GM15510 (cell line): Measurements from ENCODE around the gene JAGN1.

Experiments
- POLR2A ChIP-seq: IDR thresholded peaks from 3 replicates; pipeline ENCODE4 v1.6.1; 2011; ENCODE audit warnings: borderline replicate concordance; ENCODE audit not compliant: insufficient read length; ENCODE audit errors: extremely low read depth

JAGN1 gene

DNA sequence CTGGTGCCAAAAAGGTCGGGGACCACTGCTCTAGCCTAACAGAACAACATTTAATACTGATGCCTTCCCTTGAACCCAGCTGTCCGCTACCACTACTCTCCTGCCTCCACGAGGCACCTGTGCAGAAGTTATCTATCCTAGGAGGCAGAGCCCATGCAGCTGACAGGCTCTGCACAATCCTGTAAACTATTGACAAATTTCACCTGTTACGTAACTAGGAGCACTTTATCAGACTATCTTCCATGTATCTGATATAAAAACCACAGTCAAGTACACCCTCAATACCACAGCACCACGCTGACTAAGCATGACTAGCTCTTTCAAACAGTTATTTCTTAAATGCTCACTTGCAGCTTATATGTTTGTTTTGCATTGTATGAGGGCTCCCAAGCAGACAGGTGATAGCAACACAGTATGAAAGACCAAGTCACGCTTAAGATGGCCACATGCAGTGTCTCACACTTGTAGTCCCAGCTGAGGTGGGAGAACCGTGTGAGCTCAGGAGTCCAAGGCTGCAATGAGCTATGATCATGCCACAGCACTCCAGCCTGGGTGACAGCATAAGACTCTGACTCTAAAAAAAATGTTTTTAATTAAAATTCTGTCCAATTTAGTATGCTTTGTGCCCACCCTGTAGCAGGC lies 22.0 kb downstream of the JAGN1 start:
- TF ChIP-seq POLR2A, result no peak

DNA sequence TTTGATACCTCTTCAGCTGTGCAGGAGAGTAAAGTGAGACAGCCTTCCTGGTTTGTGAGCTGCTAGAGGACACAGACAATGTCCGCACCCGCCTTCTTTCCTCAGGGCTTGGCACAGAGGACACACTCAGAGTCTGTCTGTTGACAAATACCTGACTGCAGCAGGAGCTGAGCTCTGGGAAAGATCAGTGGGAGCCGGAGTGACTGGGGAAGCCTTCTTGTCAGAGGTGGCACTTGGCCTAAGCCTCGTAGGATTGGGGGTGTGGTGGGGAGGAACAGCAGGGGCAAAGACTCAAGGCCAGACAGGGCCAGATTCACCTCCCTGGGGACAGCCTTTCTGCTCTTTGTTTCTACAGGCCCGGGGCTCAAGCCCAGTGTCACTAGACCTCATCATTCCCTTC lies 23.2 kb downstream of the JAGN1 start:
- no peak for TF ChIP-seq POLR2A

- no peak for TF ChIP-seq POLR2A
Measured at GRCh38 chr3:9914011-9914410, 23.6 kb downstream of the JAGN1 start.

DNA sequence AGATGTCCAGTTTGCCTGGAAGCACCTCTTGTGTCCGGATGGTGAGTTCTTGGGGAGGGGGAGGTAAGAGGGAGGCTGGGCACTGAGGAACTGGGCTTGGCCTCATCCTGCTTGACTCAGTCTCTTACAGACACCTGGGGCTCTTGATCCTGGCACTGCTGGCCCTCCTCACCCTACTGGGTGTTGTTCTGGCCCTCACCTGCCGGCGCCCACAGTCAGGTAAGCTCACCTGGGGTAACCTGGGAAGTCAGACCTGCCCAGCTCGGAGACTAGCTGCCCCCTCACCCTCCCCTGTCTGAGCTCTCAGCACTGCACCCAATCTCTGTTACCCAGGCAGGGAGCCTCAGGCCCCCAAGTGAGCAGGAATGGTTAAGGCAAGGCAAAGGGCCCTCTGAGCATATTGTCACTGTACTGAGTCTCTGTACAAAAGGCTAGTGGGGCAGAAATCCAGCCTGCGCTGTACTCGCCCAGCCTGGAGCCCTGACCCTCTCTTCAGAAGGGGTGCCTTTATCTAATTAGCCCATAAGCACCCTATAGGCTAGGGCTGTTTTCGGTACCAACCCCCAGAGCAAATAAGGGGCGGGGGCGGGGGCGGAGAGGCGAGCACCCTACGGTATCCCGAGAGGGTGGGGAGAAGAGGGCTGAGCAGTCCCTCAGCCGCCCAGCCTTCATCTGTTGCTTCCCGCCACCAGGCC lies 24.3 kb downstream of the JAGN1 start:
- no peak for TF ChIP-seq POLR2A

DNA sequence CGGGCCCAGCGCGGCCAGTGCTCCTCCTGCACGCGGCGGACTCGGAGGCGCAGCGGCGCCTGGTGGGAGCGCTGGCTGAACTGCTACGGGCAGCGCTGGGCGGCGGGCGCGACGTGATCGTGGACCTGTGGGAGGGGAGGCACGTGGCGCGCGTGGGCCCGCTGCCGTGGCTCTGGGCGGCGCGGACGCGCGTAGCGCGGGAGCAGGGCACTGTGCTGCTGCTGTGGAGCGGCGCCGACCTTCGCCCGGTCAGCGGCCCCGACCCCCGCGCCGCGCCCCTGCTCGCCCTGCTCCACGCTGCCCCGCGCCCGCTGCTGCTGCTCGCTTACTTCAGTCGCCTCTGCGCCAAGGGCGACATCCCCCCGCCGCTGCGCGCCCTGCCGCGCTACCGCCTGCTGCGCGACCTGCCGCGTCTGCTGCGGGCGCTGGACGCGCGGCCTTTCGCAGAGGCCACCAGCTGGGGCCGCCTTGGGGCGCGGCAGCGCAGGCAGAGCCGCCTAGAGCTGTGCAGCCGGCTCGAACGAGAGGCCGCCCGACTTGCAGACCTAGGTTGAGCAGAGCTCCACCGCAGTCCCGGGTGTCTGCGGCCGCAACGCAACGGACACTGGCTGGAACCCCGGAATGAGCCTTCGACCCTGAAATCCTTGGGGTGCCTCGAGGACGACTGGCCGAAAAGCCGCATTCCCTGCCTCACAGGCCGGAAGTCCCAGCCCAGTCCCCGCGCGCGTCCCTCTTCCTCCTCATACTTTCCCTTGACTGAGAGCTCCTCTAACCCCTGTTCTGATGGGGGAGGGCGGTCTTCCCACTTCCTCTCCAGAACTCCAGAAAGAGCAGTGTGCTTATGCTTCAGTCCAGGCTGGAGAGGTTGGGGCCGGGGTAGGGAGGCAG lies 25.1 kb downstream of the JAGN1 start:
- TF ChIP-seq POLR2A, result no peak

- TF ChIP-seq POLR2A, result no peak
Measured at GRCh38 chr3:9916346-9916733, 25.9 kb downstream of the JAGN1 start.

DNA sequence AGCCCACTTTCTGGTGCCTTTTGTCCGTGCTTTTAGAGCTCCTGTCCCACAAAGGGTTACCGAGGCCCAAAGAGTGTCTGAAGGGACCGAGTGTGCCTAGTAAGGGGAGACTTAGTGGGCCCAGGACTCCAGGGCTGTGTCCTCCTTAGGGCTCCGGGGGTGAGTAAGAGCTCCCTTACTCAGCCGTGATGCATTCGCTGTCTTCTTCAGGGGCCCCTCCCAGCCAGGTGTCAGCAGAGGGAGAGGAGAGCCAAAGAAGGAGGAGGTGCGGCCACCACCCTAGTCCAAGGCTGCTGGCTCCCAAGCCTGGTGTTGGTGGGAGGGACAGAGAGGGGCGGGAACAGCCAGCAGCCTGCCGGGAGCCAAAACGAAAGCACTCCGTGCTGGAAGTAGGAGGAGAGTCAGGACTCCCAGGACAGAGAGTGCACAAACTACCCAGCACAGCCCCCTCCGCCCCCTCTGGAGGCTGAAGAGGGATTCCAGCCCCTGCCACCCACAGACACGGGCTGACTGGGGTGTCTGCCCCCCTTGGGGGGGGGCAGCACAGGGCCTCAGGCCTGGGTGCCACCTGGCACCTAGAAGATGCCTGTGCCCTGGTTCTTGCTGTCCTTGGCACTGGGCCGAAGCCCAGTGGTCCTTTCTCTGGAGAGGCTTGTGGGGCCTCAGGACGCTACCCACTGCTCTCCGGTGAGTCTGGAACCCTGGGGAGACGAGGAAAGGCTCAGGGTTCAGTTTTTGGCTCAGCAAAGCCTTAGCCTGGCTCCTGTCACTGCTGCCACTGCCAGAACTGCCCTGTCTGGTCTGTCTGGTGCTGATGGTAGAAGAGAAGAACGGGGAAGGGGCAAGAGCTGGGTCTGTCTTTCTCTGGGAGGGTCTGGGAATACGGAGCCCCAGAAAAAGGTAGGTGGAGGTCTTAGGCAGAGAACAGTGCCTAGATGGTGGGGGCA lies 26.6 kb downstream of the JAGN1 start, which contains the start of gene IL17RC:
TSS of gene IL17RC (plus strand) at position 365 of the 947 bp plus-strand sequence. CDS start at position 583, 218 bp downstream.
- TF ChIP-seq POLR2A, result no peak

GRCh38 chr3:9917820-9918219 lies 27.4 kb downstream of the JAGN1 start:
- no peak for TF ChIP-seq POLR2A

DNA sequence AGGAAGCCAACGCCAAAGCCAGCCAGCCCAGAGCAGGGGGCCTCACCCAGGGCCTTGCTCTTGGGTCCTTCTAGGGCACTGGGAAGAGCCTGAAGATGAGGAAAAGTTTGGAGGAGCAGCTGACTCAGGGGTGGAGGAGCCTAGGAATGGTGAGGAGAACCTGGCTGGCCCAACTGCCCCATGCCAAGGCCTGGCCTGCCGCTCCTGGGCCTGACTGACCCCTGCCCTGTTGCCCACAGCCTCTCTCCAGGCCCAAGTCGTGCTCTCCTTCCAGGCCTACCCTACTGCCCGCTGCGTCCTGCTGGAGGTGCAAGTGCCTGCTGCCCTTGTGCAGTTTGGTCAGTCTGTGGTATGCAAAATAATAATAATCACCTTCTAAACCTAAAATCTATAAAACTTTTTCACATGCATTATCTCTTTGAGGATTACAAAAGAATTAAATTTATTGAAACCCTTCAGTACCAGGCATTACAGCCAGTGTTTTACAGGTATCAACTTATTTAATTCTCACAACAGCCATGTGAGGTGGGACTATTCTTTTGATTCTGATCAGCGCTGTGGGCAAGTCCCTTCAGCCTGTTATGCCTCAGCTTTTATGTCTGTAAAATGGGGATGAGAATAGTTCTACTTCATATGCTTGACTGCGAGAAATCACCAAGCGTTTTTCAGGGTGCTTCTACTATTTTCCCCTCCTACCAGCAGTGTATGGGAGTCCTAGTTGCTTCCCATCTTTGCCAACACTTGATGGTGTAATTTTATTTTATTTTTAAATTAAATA lies 28.0 kb downstream of the JAGN1 start:
- TF ChIP-seq POLR2A, result no peak

- TF ChIP-seq POLR2A, result no peak
Measured at GRCh38 chr3:9928158-9928557, 37.7 kb downstream of the JAGN1 start.

GRCh38 chr3:9930804-9931418 lies 40.5 kb downstream of the JAGN1 start:
- no peak for TF ChIP-seq POLR2A

DNA sequence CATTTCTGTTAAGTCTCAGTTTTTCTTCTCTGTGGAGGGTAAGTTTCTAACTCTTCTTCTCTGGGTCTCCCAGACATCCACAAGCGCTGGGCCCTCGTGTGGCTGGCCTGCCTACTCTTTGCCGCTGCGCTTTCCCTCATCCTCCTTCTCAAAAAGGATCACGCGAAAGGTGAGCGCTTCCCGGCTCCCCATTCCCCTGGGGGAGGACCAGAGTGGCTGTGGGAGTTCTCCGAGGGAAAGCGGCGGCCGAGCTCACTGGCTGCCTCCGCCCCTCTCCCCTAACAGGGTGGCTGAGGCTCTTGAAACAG lies 42.1 kb downstream of the JAGN1 start:
- TF ChIP-seq POLR2A, result no peak

- TF ChIP-seq POLR2A, result peak; percentile 49
Measured at GRCh38 chr3:9932843-9933560, 42.6 kb downstream of the JAGN1 start.
